AG04449 (cell line): ENCODE data around the gene CDKL4.
"Not testable (repeated sequence)": the region's sequence is repeated elsewhere in the genome, so short reads cannot be mapped to it uniquely, and the experiment has no call there.

Experiments
- CTCF ChIA-PET: fragments of 350-600 bp; formaldehyde crosslinking; extraction: SDS; loops from one replicate; lab custom pipeline; 2021; ENCODE audit warnings: antibody characterized with exemption; lab: Yijun Ruan, JAX
- POLR2A ChIA-PET: fragments of 400-600, 350-600 bp; formaldehyde crosslinking; extraction: SDS; loops from one replicate; lab custom pipeline; 2020; ENCODE audit warnings: antibody characterized with exemption, inconsistent platforms; lab: Yijun Ruan, JAX
- DNase-seq: peaks from one replicate; pipeline ENCODE4 v3.0.0-alpha.2; 2010; ENCODE audit warnings: low read depth, low spot score
- H3K4me3 ChIP-seq: 2 replicates; pipeline ENCODE4 v1.5.1; 2011; ENCODE audit warnings: low read depth, mild to moderate bottlenecking, control low read depth, low read length
- TF ChIP-seq, protein P1 (sequence below): IDR thresholded peaks from one replicate; pipeline ENCODE4 v1.5.1; 2011; ENCODE audit warnings: mild to moderate bottlenecking, moderate library complexity, low read length, control low read depth, inconsistent platforms; ENCODE audit not compliant: insufficient read depth; ENCODE audit errors: missing control alignments

The CDKL4 gene

DNA sequence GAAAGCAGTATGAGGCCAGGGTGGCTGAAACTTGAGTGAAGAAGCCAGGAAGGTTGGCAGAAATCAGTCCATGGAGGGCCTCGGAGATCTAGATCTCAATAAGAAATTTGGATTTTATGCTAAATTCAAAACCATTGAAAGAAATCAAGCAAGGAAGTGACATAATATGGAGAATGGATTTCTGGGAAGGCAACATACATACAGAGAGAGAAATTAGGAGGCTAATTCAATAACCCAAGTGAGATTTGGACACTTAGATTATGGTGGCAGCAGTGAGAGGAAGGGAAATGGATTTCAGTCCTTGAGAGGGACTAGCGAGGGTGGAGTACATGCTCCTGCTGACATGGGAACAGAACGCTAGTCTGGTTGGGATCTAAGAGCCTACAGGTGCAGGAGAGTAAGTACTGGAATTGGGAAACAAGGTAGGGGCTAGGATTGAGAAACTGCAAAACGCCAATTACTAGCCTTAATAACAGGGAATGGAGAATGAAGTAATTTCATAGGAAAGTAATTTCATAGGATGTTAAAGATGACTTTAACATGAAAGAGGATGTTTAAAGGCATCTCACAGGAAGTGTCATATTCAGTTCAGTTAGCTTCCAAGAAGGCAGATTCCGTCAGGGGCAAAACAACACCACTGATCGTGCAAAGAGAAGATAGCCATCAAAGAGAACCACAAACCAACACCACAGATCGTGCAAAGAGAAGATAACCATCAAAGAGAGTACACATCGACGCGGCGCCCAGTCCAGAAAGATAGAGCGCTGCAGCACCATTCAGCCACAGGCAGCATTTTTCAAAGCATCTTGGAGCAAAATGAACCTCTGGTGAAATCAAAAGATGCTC lies 27.2 kb downstream of the CDKL4 start:
- H3K4me3 ChIP-seq = no peak overlapping the region

DNA sequence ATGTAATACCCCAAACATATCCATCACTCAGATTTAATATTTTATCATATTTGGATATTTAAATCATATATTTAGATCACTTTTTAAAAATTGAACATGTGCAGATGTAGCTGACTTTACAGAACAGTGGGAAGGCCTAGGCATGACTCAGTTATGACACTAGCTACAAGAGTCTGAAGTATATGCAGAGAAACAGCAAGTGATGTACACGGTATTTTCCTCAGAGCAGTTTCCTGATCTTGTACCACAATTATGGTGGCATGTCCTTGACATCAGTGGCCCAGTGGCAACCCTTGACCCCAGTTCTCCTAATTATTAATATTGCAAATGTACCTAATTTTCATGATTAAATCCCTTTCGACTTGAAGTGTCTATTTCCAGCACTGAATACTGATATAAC lies 28.2 kb downstream of the CDKL4 start:
- DNase-seq = no peak
- POLR2A ChIA-PET = no interaction called here
- TF ChIP-seq, protein P1, sequence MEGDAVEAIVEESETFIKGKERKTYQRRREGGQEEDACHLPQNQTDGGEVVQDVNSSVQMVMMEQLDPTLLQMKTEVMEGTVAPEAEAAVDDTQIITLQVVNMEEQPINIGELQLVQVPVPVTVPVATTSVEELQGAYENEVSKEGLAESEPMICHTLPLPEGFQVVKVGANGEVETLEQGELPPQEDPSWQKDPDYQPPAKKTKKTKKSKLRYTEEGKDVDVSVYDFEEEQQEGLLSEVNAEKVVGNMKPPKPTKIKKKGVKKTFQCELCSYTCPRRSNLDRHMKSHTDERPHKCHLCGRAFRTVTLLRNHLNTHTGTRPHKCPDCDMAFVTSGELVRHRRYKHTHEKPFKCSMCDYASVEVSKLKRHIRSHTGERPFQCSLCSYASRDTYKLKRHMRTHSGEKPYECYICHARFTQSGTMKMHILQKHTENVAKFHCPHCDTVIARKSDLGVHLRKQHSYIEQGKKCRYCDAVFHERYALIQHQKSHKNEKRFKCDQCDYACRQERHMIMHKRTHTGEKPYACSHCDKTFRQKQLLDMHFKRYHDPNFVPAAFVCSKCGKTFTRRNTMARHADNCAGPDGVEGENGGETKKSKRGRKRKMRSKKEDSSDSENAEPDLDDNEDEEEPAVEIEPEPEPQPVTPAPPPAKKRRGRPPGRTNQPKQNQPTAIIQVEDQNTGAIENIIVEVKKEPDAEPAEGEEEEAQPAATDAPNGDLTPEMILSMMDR = no peak
- H3K4me3 ChIP-seq = no peak overlapping the region
- CTCF ChIA-PET = interaction anchor here (1.1 to 4.3 kb wide), 2 partner anchors 12 to 14 kb away, joined by 4 to 17 read pairs; no protein-coding TSS in a partner anchor

More for the DNA sequence above, 27.2 kb downstream of the CDKL4 start:
- TF ChIP-seq, protein P1 = no peak
- ChIA-PET POLR2A (no interaction called here), CTCF (interaction anchor here (1.1 to 4.3 kb wide), 3 partner anchors 11 to 13 kb away, joined by 4 to 17 read pairs (median 11); no protein-coding TSS in a partner anchor)
- no peak for DNase-seq

DNA sequence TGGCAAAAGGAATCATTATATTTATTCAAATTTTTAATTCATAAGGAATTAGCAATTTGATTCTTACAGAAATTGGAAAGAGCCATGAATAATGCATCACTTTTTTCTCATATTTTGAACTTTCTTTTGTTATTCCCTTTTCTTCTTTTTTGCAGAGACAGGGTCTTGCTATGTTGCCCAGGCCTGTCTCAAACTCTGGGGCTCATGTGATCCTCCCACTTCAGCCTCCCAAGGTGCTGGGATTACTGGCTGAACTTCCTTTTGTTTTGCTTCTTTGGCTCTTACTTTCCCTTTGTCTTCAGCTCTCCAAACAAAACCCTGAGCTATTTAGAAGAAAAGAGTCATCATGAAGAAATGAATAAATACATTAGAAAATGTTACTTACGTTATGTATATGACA lies 30.8 kb downstream of the CDKL4 start:
- H3K4me3 ChIP-seq = no peak overlapping the region
- ChIA-PET POLR2A (no interaction called here), CTCF (interaction anchor here (4.7 kb wide), 1 partner anchor 16 kb away, joined by 24 read pairs; no protein-coding TSS in a partner anchor)
- TF ChIP-seq, protein P1 = no peak
- no peak for DNase-seq

DNA sequence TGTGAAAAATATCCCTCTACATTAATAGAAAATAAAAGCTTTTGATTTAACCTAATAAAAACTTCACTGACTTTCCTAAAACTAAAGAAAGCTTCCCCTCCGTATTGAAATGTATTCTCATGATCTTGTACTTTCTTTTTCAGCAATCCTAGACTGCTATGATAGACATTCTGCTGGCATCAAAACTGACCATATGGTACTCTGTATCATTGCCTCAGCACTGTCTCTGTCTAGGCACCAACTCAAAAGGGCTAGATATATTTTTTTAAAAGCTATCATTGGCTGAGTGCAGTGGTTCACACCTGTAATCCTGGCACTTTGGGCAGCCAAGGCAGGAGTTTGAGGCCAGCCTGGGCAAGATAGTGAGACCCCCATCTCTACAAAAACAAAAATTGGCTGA lies 32.9 kb downstream of the CDKL4 start:
- CTCF ChIA-PET = interaction anchor here (0.9 to 4.7 kb wide), 3 partner anchors 18 to 264 kb away, joined by 3 to 24 read pairs (median 7); no protein-coding TSS in a partner anchor
- POLR2A ChIA-PET = no interaction called here
- no peak overlapping the region for H3K4me3 ChIP-seq
- TF ChIP-seq, protein P1 = no peak
- no peak for DNase-seq

DNA sequence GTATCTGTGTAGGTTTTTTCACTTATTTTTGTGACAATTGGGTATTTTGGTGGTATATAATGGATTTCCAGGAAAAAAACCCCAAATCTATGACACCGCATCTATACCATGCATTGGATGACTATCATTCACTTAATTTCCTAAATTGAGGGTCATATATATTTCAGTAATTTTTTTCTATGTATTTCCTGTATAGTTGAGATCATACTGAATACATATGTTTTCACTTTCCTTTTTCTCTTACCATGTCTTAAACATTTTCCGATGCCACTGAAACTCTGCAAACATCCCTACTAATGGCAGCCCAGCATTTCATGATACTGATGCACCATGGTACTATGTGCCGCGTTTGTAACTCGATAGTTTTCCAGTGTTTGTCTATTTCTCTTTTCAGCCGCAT lies 40.4 kb downstream of the CDKL4 start:
- TF ChIP-seq, protein P1 = no peak
- POLR2A ChIA-PET = no interaction called here
- H3K4me3 ChIP-seq = no peak overlapping the region
- DNase-seq = no peak
- CTCF ChIA-PET = no interaction called here

DNA sequence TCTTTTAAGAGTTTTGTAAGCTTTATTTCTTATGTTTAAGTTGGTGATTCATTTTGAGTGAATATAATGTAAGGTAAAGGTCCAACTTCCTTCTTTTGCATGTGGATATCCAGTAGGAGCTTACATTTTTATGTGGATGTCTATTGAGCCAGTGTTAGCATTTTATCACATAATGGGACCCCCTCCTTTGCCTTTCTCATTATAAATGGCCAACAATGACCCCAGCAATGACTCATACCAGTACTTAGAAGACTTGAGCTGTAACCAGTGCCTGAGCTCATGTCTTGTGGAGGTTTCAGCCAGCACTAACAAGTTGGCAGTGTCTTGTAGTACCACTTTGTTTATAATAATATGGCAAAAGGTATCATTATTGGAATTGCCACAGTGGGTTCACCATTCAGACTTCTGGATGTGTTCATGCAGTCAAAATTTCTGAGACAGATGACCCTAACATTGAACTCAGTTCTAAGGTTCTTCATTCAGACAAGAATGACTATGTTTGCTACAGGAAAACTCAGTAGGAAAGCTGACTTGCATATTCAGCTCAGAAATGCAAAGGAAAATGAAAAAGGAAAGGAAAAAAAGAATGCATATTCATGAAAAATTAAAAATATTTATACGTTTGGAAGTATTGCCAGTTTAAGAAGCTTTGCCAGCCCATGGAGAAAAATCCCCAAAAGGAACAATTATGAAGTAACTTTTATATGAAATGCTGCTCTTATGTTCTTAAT lies 41.0 kb downstream of the CDKL4 start:
- CTCF ChIA-PET = interaction anchor here (0.6 to 1.6 kb wide), 3 partner anchors 27 to 167 kb away, joined by 3 to 4 read pairs (median 3); no protein-coding TSS in a partner anchor
- H3K4me3 ChIP-seq = no peak overlapping the region
- DNase-seq = no peak
- TF ChIP-seq, protein P1 = no peak
- POLR2A ChIA-PET = no interaction called here

DNA sequence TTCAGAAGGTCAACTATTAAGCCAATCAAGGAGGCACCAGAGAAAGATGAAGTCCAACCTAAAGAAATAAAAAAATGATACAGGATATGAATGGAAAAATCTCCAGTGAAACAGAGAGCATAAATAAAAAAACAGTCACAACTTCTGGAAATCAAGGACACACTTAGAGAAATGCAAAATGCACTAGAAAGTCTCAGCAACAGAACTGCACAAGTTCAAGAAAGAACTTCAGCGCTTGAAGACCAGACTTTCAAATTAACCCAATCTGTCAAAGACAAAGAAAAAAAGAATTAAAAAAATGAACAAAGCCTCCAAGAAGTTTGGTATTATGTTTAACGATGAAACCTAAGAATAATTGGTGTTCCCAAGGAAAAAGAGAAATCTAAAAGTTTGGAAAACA lies 46.8 kb downstream of the CDKL4 start:
- H3K4me3 ChIP-seq, CTCF ChIA-PET, DNase-seq, POLR2A ChIA-PET: not testable (repeated sequence)
